Transverse colon (tissue), 4 donors: ENCODE results near the gene NFAT5.

Experiments
- CTCF ChIP-seq, 5 experiments: fragments of 200-600 bp in 3 of 5; fragments of 450-650 bp in 2 of 5; sonication (generic) in 3 of 5; IDR thresholded peaks; 1 replicate in 2 of 5; 2 replicates in 3 of 5; pipeline ENCODE4 v1.5.1; 2016 to 2017; ENCODE audit warnings: antibody characterized with exemption in 5 of 5, inconsistent platforms in 3 of 5, mild to moderate bottlenecking in 2 of 5, moderate library complexity in 1 of 5
- POLR2A ChIP-seq: fragments of 450-650 bp; IDR thresholded peaks from one replicate; pipeline ENCODE4 v1.6.1; 2016; ENCODE audit warnings: antibody characterized with exemption, mild to moderate bottlenecking, moderate library complexity
- POLR2AphosphoS5 ChIP-seq, 3 donors: sonication (generic); formaldehyde crosslinking; IDR thresholded peaks; one replicate each; pipeline ENCODE4 v1.6.1; 2016; ENCODE audit warnings: antibody characterized with exemption in 3 of 3

GRCh38 chr16:69561901-69562300 is 3.9 kb upstream of the NFAT5 start:
- TF ChIP-seq POLR2A = no peak
- no peak for TF ChIP-seq CTCF (IDR thresholded peaks at IDR 0.05)
- TF ChIP-seq POLR2AphosphoS5 (IDR thresholded peaks at IDR 0.05) = no peak
